ENCODE measurements around the gene LYRM2. TPM values are rescaled to one million over a fixed set of nuclear protein-coding genes. Genes with fewer than 3 reads are reported as not detected.
A peak's percentile ranks its signal among the peaks of the same experiment; 100 is the strongest.
"Not testable (repeated sequence)": the region's sequence is repeated elsewhere in the genome, so short reads cannot be mapped to it uniquely, and the experiment has no call there.

The LYRM2 gene
- total RNA-seq, 1 donor from 2014 or later: 9.4 TPM

DNA sequence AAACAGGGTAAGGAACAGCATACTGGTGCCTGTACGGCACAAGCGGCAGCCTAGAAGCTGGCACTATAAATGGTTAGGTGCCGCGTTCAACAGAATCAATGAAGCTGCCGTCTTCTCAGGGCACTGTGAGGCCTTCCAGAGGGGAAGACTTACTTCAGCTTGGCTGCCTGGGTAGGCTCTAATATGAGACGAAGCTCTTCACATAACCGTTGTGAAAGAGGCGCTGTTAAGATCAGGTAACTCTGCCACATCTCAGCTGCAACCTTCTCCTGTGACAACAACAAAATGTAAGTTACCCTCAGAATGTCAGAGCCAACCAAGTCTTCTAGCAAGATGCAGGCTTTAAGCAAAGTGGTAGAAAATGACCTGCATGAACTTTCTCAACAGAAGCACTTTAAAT is 12.0 kb upstream of the LYRM2 start:
- Histone ChIP-seq H3K4me1 (ENCODE audit: control insufficient read depth in 3 of 3, insufficient read depth in 3 of 3, low read length in 3 of 3) (no peaks in the 10 kb centered on the region), H3K4me3 (ENCODE audit: low read length in 3 of 3) (no peak overlapping the region), H3K9me3 (ENCODE audit: control insufficient read depth in 3 of 3, low read length in 3 of 3) (no peaks in the 10 kb centered on the region), H3K9ac (ENCODE audit: low read depth in 1 of 3, low read length in 3 of 3) (no peak overlapping the region), H3K27me3 (ENCODE audit: control insufficient read depth in 3 of 3, insufficient read depth in 3 of 3, low read length in 3 of 3) (no peaks in the 10 kb centered on the region), H3K36me3 (ENCODE audit: control insufficient read depth in 3 of 3, insufficient read depth in 3 of 3, low read length in 3 of 3) (peaks cover 62 to 88% (median 67%) of the 10 kb centered on the region in 3 donors), H3K27ac (ENCODE audit: low read depth, low read length) (no peak overlapping the region)

DNA sequence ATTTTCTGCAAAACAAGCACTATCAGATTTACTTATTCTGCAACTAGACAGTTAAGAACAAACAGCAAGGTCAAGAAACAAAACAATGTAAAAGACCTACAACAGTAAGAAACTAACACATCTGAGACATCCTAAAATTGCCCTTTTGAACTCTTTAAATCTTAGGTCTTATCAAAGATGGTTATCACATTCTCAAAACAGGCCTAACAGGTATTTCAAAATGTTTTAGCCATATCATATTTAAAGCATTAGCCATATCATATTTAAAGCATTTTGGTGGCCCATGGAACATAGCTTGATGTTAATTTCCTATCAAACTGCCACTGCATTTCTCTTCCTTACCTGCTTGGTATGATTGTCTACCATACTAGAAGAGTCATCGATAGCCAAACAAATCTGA is 11.1 kb upstream of the LYRM2 start:
- no peak overlapping the region for H3K27ac ChIP-seq (ENCODE audit: low read depth, low read length)
- no peak overlapping the region for H3K4me3 ChIP-seq (ENCODE audit: low read length in 3 of 3)
- no peaks in the 10 kb centered on the region for H3K9me3 ChIP-seq (ENCODE audit: control insufficient read depth in 3 of 3, low read length in 3 of 3)
- no peak overlapping the region for H3K9ac ChIP-seq (ENCODE audit: low read depth in 1 of 3, low read length in 3 of 3)
- H3K27me3 ChIP-seq (ENCODE audit: control insufficient read depth in 3 of 3, insufficient read depth in 3 of 3, low read length in 3 of 3): no peaks in the 10 kb centered on the region
- peaks cover 55 to 85% (median 60%) of the 10 kb centered on the region in 3 donors for H3K36me3 ChIP-seq (ENCODE audit: control insufficient read depth in 3 of 3, insufficient read depth in 3 of 3, low read length in 3 of 3)
- peaks cover 0 to 2% (median 0%) of the 10 kb centered on the region in 3 donors for H3K4me1 ChIP-seq (ENCODE audit: control insufficient read depth in 3 of 3, insufficient read depth in 3 of 3, low read length in 3 of 3)

- no peaks in the 10 kb centered on the region for H3K27me3 ChIP-seq (ENCODE audit: control insufficient read depth in 3 of 3, insufficient read depth in 3 of 3, low read length in 3 of 3)
- no peak overlapping the region for H3K9ac ChIP-seq (ENCODE audit: low read depth in 1 of 3, low read length in 3 of 3)
- peaks cover 8 to 12% (median 12%) of the 10 kb centered on the region in 3 donors for H3K4me1 ChIP-seq (ENCODE audit: control insufficient read depth in 3 of 3, insufficient read depth in 3 of 3, low read length in 3 of 3)
- H3K4me3 ChIP-seq (ENCODE audit: low read length in 3 of 3): no peak overlapping the region
- no peaks in the 10 kb centered on the region for H3K9me3 ChIP-seq (ENCODE audit: control insufficient read depth in 3 of 3, low read length in 3 of 3)
- no peak overlapping the region for H3K27ac ChIP-seq (ENCODE audit: low read depth, low read length)
- H3K36me3 ChIP-seq (ENCODE audit: control insufficient read depth in 3 of 3, insufficient read depth in 3 of 3, low read length in 3 of 3): peaks cover 39 to 66% (median 46%) of the 10 kb centered on the region in 3 donors
Measured at GRCh38 chr6:89644864-89645263, 6.3 kb upstream of the LYRM2 start.

GRCh38 chr6:89643406-89643805 is 4.9 kb upstream of the LYRM2 start:
- no peak overlapping the region for H3K9ac ChIP-seq (ENCODE audit: low read depth in 1 of 3, low read length in 3 of 3)
- H3K27ac ChIP-seq (ENCODE audit: low read depth, low read length): no peak overlapping the region
- peaks cover 12 to 17% (median 16%) of the 10 kb centered on the region in 3 donors for H3K4me1 ChIP-seq (ENCODE audit: control insufficient read depth in 3 of 3, insufficient read depth in 3 of 3, low read length in 3 of 3)
- no peak overlapping the region for H3K4me3 ChIP-seq (ENCODE audit: low read length in 3 of 3)
- H3K36me3 ChIP-seq (ENCODE audit: control insufficient read depth in 3 of 3, insufficient read depth in 3 of 3, low read length in 3 of 3): peaks cover 33 to 55% (median 40%) of the 10 kb centered on the region in 3 donors
- no peaks in the 10 kb centered on the region for H3K9me3 ChIP-seq (ENCODE audit: control insufficient read depth in 3 of 3, low read length in 3 of 3)
- no peaks in the 10 kb centered on the region for H3K27me3 ChIP-seq (ENCODE audit: control insufficient read depth in 3 of 3, insufficient read depth in 3 of 3, low read length in 3 of 3)

DNA sequence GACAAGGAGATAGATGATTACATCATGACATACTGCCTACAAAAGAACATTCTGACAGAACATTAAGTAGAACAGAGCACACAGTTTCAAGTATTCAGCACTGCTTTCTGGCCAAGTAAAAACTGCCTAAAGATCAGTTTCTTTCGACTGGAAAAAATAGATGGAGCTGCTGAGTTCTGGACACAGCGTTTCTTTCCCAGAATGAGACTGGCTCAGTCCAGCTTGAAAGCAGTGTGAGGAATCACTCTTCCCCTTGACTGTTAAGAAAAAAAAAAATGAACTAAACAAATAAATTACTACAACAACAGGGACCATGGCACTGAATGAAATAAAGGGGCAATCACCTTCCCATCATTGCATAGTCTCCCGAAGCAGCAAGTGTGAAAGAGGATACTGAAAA is 4.4 kb upstream of the LYRM2 start:
- Histone ChIP-seq H3K4me3 (ENCODE audit: low read length in 3 of 3) (no peak overlapping the region), H3K4me1 (ENCODE audit: control insufficient read depth in 3 of 3, insufficient read depth in 3 of 3, low read length in 3 of 3) (peaks cover 13 to 19% (median 17%) of the 10 kb centered on the region in 3 donors), H3K36me3 (ENCODE audit: control insufficient read depth in 3 of 3, insufficient read depth in 3 of 3, low read length in 3 of 3) (peaks cover 29 to 51% (median 39%) of the 10 kb centered on the region in 3 donors), H3K27ac (ENCODE audit: low read depth, low read length) (no peak overlapping the region), H3K9me3 (ENCODE audit: control insufficient read depth in 3 of 3, low read length in 3 of 3) (no peaks in the 10 kb centered on the region), H3K27me3 (ENCODE audit: control insufficient read depth in 3 of 3, insufficient read depth in 3 of 3, low read length in 3 of 3) (no peaks in the 10 kb centered on the region), H3K9ac (ENCODE audit: low read depth in 1 of 3, low read length in 3 of 3) (no peak overlapping the region)

- H3K4me3 ChIP-seq (ENCODE audit: low read length in 3 of 3); H3K27ac ChIP-seq (ENCODE audit: low read depth, low read length); H3K27me3 ChIP-seq (ENCODE audit: control insufficient read depth in 3 of 3, insufficient read depth in 3 of 3, low read length in 3 of 3); H3K9me3 ChIP-seq (ENCODE audit: control insufficient read depth in 3 of 3, low read length in 3 of 3); H3K9ac ChIP-seq (ENCODE audit: low read depth in 1 of 3, low read length in 3 of 3): not testable (repeated sequence)
- H3K4me1 ChIP-seq (ENCODE audit: control insufficient read depth in 3 of 3, insufficient read depth in 3 of 3, low read length in 3 of 3): peaks cover 18 to 24% (median 21%) of the 10 kb centered on the region in 3 donors
- H3K36me3 ChIP-seq (ENCODE audit: control insufficient read depth in 3 of 3, insufficient read depth in 3 of 3, low read length in 3 of 3): peaks cover 17 to 38% (median 26%) of the 10 kb centered on the region in 3 donors
Measured at GRCh38 chr6:89641581-89641980, 3.0 kb upstream of the LYRM2 start.

- H3K9me3 ChIP-seq (ENCODE audit: control insufficient read depth in 3 of 3, low read length in 3 of 3): no peaks in the 10 kb centered on the region
- no peak overlapping the region for H3K9ac ChIP-seq (ENCODE audit: low read depth in 1 of 3, low read length in 3 of 3)
Measured at GRCh38 chr6:89640804-89641203, 2.3 kb upstream of the LYRM2 start.

GRCh38 chr6:89637960-89638319 is 607 bp downstream of the LYRM2 start:
- H3K36me3 ChIP-seq (ENCODE audit: control insufficient read depth in 3 of 3, insufficient read depth in 3 of 3, low read length in 3 of 3): peaks cover 5 to 20% (median 16%) of the 10 kb centered on the region in 3 donors

More at GRCh38 chr6:89640804-89641203, 2.3 kb upstream of the LYRM2 start:
- H3K4me3 ChIP-seq (ENCODE audit: low read length in 3 of 3): no peak overlapping the region
- peaks cover 18 to 24% (median 21%) of the 10 kb centered on the region in 3 donors for H3K4me1 ChIP-seq (ENCODE audit: control insufficient read depth in 3 of 3, insufficient read depth in 3 of 3, low read length in 3 of 3)
- H3K27me3 ChIP-seq (ENCODE audit: control insufficient read depth in 3 of 3, insufficient read depth in 3 of 3, low read length in 3 of 3): no peaks in the 10 kb centered on the region
- H3K27ac ChIP-seq (ENCODE audit: low read depth, low read length): no peak overlapping the region
- H3K36me3 ChIP-seq (ENCODE audit: control insufficient read depth in 3 of 3, insufficient read depth in 3 of 3, low read length in 3 of 3): peaks cover 12 to 37% (median 26%) of the 10 kb centered on the region in 3 donors

GRCh38 chr6:89636412-89636811 is 2.1 kb downstream of the LYRM2 start:
- H3K4me3 ChIP-seq (ENCODE audit: low read length in 3 of 3): not testable (repeated sequence)
- H3K4me1 ChIP-seq (ENCODE audit: control insufficient read depth in 3 of 3, insufficient read depth in 3 of 3, low read length in 3 of 3): peaks cover 9 to 12% (median 10%) of the 10 kb centered on the region in 3 donors

More at GRCh38 chr6:89637960-89638319, 607 bp downstream of the LYRM2 start:
- Histone ChIP-seq H3K9me3 (ENCODE audit: control insufficient read depth in 3 of 3, low read length in 3 of 3) (no peaks in the 10 kb centered on the region), H3K27ac (ENCODE audit: low read depth, low read length) (peak overlapping the region; percentile 98), H3K4me3 (ENCODE audit: low read length in 3 of 3) (peak overlapping the region; percentile 95 to 97 (median 95)), H3K27me3 (ENCODE audit: control insufficient read depth in 3 of 3, insufficient read depth in 3 of 3, low read length in 3 of 3) (no peaks in the 10 kb centered on the region), H3K9ac (ENCODE audit: low read depth in 1 of 3, low read length in 3 of 3) (peak overlapping the region; percentile 90 to 96 (median 91)), H3K4me1 (ENCODE audit: control insufficient read depth in 3 of 3, insufficient read depth in 3 of 3, low read length in 3 of 3) (peaks cover 9 to 12% (median 10%) of the 10 kb centered on the region in 3 donors)

GRCh38 chr6:89630488-89630887 is 8.1 kb downstream of the LYRM2 start:
- H3K27me3 ChIP-seq (ENCODE audit: control insufficient read depth in 3 of 3, insufficient read depth in 3 of 3, low read length in 3 of 3): no peaks in the 10 kb centered on the region
- H3K4me3 ChIP-seq (ENCODE audit: low read length in 3 of 3): no peak overlapping the region
- peaks cover 0 to 16% (median 6%) of the 10 kb centered on the region in 3 donors for H3K36me3 ChIP-seq (ENCODE audit: control insufficient read depth in 3 of 3, insufficient read depth in 3 of 3, low read length in 3 of 3)
- no peak overlapping the region for H3K27ac ChIP-seq (ENCODE audit: low read depth, low read length)
- peaks cover 0 to 6% (median 0%) of the 10 kb centered on the region in 3 donors for H3K4me1 ChIP-seq (ENCODE audit: control insufficient read depth in 3 of 3, insufficient read depth in 3 of 3, low read length in 3 of 3)
- peak overlapping the region in 1 of 3 donors; percentile 46 for H3K9ac ChIP-seq (ENCODE audit: low read depth in 1 of 3, low read length in 3 of 3)
- H3K9me3 ChIP-seq (ENCODE audit: control insufficient read depth in 3 of 3, low read length in 3 of 3): no peaks in the 10 kb centered on the region

More at GRCh38 chr6:89636412-89636811, 2.1 kb downstream of the LYRM2 start:
- not testable (repeated sequence) for H3K9me3 ChIP-seq (ENCODE audit: control insufficient read depth in 3 of 3, low read length in 3 of 3); H3K9ac ChIP-seq (ENCODE audit: low read depth in 1 of 3, low read length in 3 of 3); H3K27ac ChIP-seq (ENCODE audit: low read depth, low read length); H3K27me3 ChIP-seq (ENCODE audit: control insufficient read depth in 3 of 3, insufficient read depth in 3 of 3, low read length in 3 of 3)
- peaks cover 2 to 11% (median 11%) of the 10 kb centered on the region in 3 donors for H3K36me3 ChIP-seq (ENCODE audit: control insufficient read depth in 3 of 3, insufficient read depth in 3 of 3, low read length in 3 of 3)

Measured in skeletal muscle tissue (tissue), 4 donors.